Small intestine (tissue), 7 donors: Measurements from ENCODE around the gene RERE. TPM values are rescaled to one million over a fixed set of nuclear protein-coding genes. Genes with fewer than 3 reads are reported as not detected.

Experiments
- DNase-seq, 2 donors: peaks; one replicate each; pipeline versions ENCODE4 v3.0.0 to v3.0.0-alpha.2; 2013
- FAIRE-seq: peaks from 2 replicates; lab custom pipeline; 2012; peaks lifted over from hg19 to GRCh38; lab: Jason Lieb, UNC
- H3K27ac ChIP-seq, 3 donors: one replicate each; pipeline ENCODE4 v1.5.1; 2013; ENCODE audit warnings: low read length in 2 of 3, mild to moderate bottlenecking in 2 of 3, control low read depth in 1 of 3, inconsistent platforms in 1 of 3, low read depth in 1 of 3, moderate library complexity in 1 of 3
- H3K27me3 ChIP-seq, 3 donors: one replicate each; pipeline ENCODE4 v1.6.1; 2013; ENCODE audit warnings: low read length in 3 of 3, inconsistent platforms in 1 of 3; ENCODE audit not compliant: control insufficient read depth in 3 of 3, insufficient read depth in 3 of 3
- H3K36me3 ChIP-seq, 3 donors: one replicate each; pipeline ENCODE4 v1.6.1; 2013; ENCODE audit warnings: low read length in 3 of 3, inconsistent platforms in 1 of 3, low read depth in 1 of 3, mild to moderate bottlenecking in 1 of 3, moderate library complexity in 1 of 3; ENCODE audit not compliant: control insufficient read depth in 3 of 3, insufficient read depth in 2 of 3
- H3K4me1 ChIP-seq, 3 donors: one replicate each; pipeline ENCODE4 v1.6.1; 2013; ENCODE audit warnings: low read length in 2 of 3, inconsistent platforms in 1 of 3, low read depth in 1 of 3, mild to moderate bottlenecking in 1 of 3, moderate library complexity in 1 of 3; ENCODE audit not compliant: control insufficient read depth in 3 of 3, insufficient read depth in 2 of 3
- H3K4me3 ChIP-seq, 3 donors: one replicate each; pipeline ENCODE4 v1.5.1; 2013; ENCODE audit warnings: low read length in 3 of 3, control low read depth in 1 of 3, inconsistent platforms in 1 of 3, low read depth in 1 of 3, mild to moderate bottlenecking in 1 of 3, moderate library complexity in 1 of 3
- H3K9me3 ChIP-seq, 2 donors: one replicate each; pipeline ENCODE4 v1.6.1; 2013; ENCODE audit warnings: low read depth in 1 of 2, low read length in 1 of 2; ENCODE audit not compliant: control insufficient read depth in 2 of 2, insufficient read depth in 1 of 2
- WGBS, 3 donors: extraction: QIAGEN DNeasy Blood & Tissue Kit; methylation state at CpG; one replicate each; pipeline ENCODE4 v1.1.7; 2013; 5-methylcytosine and 5-hydroxymethylcytosine counted together
- polyA plus RNA-seq, 4 donors: library from polyadenylated mRNA; stranded (reverse) in 3 of 4; unstranded in 1 of 4; fragments of 200-250 nt in 3 of 4; fragments of 120-200 nt in 1 of 4; gene quantifications; one replicate each; pipeline versions ENCODE4 v1.2.1 to v1.2.3, GENCODE V29; 2013
- donor health status: healthy with polysubstance abuse.
- donor health status: control.
- donor health status: control.
- donor health status: Bipolar disorder and iron deficiency.
- donor health status: healthy.

The RERE gene
- polyA plus RNA-seq, 4 donors = 19.5 to 66.8 (median 25.8) TPM

DNA sequence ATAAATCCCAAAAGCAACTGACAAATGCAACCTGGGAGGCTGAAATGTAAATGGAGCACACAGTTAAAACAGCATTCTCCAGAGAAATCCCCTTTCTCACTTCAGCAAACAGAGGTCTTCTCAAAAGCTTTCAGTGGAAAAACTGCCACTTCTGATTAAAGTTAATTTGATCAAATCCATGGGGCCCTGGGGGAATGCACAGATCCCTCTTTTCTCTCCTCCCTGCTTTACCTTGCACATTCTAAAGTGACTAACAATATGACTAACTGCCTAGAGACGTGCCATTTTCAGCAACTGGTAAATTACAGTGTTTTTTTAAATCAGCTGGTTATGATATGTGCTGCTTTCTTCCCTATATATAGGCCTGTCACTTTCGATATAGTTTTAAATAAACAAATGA lies 142.5 kb downstream of the RERE start:
- Histone ChIP-seq H3K4me1 (peaks cover 0 to 26% (median 7%) of the 10 kb centered on the region in 3 donors), H3K9me3 (no peaks in the 10 kb centered on the region), H3K36me3 (no peaks in the 10 kb centered on the region), H3K27ac (no peak overlapping the region), H3K27me3 (no peaks in the 10 kb centered on the region), H3K4me3 (no peak overlapping the region)
- no peak for FAIRE-seq
- WGBS, 3 donors = 67 to 75% (median 72%) methylated on average over 2 of the region's 2 CpGs
- no peak for DNase-seq

DNA sequence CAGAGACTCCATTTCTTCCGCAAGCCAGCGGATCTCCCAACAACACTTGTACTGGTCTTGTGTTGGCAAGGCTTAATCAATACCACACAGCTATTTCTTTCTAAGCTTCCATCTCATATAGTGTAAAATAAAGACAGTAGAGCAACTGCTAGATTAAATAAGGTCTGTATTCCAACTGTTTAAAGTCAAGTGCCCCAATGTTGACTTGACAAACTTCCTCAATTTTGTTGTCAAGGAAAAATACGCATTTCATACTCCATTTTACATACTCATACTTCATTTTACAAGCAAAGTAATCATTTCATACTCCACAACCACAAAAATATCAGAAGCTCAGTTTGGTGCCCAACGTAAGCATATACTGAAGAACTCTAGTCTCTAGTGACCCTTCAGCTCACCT lies 143.0 kb downstream of the RERE start:
- Histone ChIP-seq H3K9me3 (no peaks in the 10 kb centered on the region), H3K4me1 (peaks cover 0 to 21% (median 7%) of the 10 kb centered on the region in 3 donors)

DNA sequence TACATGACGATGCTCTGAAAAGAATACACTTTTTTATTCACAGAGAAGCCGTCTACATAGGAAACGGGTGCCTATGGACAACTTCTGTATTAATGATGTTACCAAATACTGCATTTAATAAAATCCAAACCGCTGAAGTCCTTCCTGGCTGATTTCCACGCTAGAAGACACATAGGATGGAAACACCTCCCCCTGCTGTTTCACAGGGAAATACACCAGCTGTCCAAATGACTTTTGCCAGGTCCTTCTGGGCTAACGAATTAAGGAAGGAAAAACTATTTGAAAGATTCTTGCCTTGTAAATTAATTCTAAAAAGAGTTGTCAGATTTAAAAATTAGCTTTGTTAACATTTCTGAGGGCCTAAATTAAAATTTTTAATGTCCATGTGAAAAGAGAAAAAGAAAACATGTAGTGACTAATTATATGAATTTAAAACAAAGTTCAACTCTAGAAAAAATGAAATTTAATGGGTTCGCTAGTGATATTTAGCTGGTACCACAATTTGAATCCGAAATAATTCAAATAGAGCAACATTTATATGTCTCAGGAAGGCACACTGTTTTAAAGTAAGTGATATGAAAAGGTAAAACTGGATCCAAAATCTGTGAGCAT lies 146.0 kb downstream of the RERE start:
- 31 to 35% (median 34%) methylated on average over 8 of the region's 8 CpGs for WGBS, 3 donors
- Histone ChIP-seq H3K9me3 (no peaks in the 10 kb centered on the region), H3K27ac (no peak overlapping the region), H3K4me1 (peaks cover 0 to 25% (median 11%) of the 10 kb centered on the region in 3 donors), H3K4me3 (no peak overlapping the region), H3K27me3 (no peaks in the 10 kb centered on the region), H3K36me3 (no peaks in the 10 kb centered on the region)
- FAIRE-seq = no peak
- DNase-seq = peak; percentile 60 to 65

More for the DNA sequence above, 143.0 kb downstream of the RERE start:
- H3K36me3 ChIP-seq = no peaks in the 10 kb centered on the region
- WGBS, 3 donors = 87 to 96% (median 89%) methylated on average over 4 of the region's 4 CpGs
- no peaks in the 10 kb centered on the region for H3K27me3 ChIP-seq
- no peak overlapping the region for H3K4me3 ChIP-seq
- FAIRE-seq = no peak
- no peak overlapping the region for H3K27ac ChIP-seq
- DNase-seq = no peak

DNA sequence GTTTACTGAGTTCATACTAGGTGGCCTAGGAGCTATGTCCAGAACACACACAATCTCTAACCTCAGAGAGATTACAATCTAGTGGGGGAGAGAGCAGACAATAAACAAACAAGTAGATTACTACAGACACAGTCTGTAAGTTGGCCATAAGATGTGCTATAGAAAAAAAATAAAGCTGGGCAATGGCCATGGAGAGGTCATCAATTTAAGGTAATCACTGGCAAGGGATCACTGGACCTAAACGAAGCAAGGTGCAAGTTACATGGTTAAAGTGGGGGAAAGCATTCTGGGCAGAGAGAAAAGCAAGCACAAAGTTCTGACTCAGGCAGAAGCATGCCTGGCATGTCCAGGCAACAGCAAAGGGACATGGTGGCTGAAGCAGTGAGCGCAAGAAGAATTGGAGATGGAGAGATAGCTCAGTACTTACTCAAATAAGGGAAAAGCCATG lies 147.0 kb downstream of the RERE start:
- Histone ChIP-seq H3K4me3 (no peak overlapping the region), H3K4me1 (peaks cover 0 to 33% (median 18%) of the 10 kb centered on the region in 3 donors), H3K27me3 (no peaks in the 10 kb centered on the region), H3K27ac (no peak overlapping the region), H3K36me3 (no peaks in the 10 kb centered on the region), H3K9me3 (no peaks in the 10 kb centered on the region)
- FAIRE-seq (no peak), DNase-seq (no peak)
- WGBS, 3 donors = 77 to 81% (median 79%) methylated on average over 2 of the region's 2 CpGs

DNA sequence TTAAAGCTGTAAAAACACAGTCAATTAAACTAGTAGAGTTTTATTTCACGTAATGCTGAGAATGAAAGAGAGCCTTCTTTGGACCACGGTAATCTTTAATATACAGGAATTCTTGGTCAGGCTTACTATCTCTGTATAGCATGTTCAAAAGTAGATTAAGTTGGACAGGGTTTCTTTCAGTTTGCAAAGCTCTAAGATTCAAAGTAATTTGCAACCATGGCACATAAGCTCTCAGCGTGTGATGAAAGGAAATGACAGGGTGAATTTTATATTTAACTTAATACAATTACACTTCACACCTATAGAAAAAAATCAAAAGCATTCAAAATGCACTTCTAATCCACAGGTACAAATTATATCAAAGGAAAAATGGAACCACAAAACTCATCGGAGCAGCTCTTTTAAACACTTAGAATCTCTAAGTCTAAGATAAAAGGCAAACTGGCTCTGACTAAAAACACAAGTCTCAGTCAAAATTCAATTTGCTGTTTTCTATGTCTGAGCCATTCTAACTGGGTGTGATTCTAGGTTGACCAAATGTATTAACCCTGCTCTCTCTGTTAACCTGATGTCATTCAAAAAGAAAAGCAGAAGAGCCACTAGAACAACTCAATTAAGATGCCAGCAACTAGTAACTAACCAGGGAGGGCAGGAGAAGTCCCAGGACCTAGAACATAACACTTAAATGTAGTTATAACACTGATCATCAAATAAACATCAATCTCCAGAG lies 147.7 kb downstream of the RERE start:
- 72 to 83% (median 75%) methylated on average over 4 of the region's 4 CpGs for WGBS, 3 donors
- Histone ChIP-seq H3K27ac (no peak overlapping the region), H3K36me3 (no peaks in the 10 kb centered on the region), H3K4me3 (no peak overlapping the region), H3K27me3 (no peaks in the 10 kb centered on the region), H3K4me1 (peaks cover 0 to 33% (median 23%) of the 10 kb centered on the region in 3 donors), H3K9me3 (no peaks in the 10 kb centered on the region)
- no peak for FAIRE-seq
- no peak for DNase-seq

DNA sequence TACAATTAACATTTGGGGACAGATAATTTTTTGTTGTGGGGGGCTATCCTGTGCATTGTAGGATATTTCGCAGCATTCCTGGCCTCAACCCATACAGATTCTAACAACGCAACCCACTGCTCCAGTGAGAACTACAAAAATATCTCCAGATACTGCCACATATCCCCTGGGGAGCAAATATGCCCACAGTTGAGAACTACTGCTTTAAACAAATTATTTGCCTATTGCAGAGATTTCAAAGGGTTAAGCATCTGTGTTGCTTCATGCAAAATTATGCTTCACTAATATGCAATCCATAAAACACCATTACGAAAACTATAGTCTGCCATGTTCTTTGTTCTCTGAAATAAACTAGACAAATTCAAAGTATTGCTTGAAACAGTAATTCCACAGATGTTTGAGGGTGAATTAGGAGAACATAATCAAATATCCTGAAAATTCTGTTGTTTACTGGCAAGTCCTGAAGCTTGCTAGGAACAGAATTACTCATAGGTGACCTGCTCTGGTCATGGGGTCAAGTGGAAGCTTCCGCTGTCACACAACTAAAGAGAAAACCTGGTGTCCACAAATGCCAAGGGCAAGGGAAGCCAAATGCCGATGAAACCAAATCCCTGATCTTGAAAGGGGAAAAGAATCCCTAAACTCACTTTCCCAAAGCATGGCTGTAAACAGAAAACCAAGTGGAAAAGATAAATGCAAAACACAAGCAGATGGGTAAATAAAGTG lies 149.4 kb downstream of the RERE start:
- H3K27me3 ChIP-seq = no peaks in the 10 kb centered on the region
- FAIRE-seq (no peak), DNase-seq (no peak)
- 80 to 96% (median 89%) methylated on average over 5 of the region's 5 CpGs for WGBS, 3 donors
- H3K36me3 ChIP-seq = no peaks in the 10 kb centered on the region
- no peak overlapping the region for H3K4me3 ChIP-seq
- peaks cover 10 to 38% (median 34%) of the 10 kb centered on the region in 3 donors for H3K4me1 ChIP-seq
- no peaks in the 10 kb centered on the region for H3K9me3 ChIP-seq
- no peak overlapping the region for H3K27ac ChIP-seq

DNA sequence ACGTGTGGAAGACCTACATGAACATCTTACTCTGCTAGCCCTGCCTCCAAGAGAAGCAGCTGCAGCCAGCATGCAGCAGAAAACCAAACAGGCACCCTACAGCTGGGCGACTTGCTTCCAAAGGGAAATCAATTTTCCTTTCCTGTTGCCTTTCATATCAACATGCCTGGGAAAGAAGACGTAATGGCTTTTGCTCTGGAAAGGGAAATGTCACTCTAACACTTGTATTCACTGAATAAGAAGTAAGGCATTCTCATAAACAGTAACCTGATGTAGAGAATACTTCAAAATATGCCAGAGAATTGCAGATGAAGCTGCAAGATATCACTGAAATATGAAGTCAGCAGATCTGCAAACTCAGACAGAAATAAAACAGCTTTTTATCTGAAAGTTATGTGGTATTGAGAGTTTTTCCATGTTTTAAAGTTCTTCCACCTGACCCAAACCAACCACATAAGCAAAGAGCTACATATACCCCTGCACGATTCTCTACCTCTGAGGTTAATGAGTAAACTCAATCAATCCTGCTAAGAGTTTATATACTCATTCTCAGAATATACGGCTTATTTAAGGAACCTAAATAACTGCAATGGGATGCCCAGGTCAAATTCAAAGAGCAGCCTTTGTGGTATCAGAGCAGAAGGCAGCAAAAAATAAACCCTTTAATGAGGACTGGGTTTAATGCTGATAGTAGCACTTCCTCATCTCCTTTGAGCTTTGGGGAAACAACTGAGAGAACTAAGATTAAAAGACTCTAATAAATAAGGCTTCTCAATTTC lies 150.9 kb downstream of the RERE start:
- 20 to 35% (median 30%) methylated on average over 5 of the region's 5 CpGs for whole genome bisulfite sequencing, 3 donors
- Histone ChIP-seq H3K9me3 (no peaks in the 10 kb centered on the region), H3K27ac (no peak overlapping the region), H3K4me3 (no peak overlapping the region), H3K36me3 (no peaks in the 10 kb centered on the region), H3K27me3 (no peaks in the 10 kb centered on the region), H3K4me1 (peaks cover 10 to 49% (median 48%) of the 10 kb centered on the region in 3 donors)
- DNase-seq = no peak
- no peak for FAIRE-seq

DNA sequence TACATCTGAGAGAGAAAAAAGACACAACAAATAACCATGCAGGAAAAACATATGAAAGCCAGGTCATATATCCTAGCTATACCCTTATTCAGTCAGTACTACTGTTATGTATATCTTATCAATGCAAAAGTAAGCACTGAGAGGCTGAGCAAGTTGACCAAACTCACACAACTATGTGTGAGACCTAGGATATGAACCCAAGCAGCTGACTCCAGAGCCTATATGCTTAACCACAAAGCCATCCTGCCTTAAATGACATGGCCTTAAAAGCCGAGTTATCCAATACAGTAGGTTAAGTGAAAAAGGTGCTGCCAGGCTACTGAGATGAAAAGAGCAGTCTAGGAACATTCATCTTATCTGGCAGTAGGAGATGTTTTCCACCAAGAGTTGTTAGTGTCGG lies 151.6 kb downstream of the RERE start:
- H3K4me3 ChIP-seq = no peak overlapping the region
- no peak for FAIRE-seq
- H3K9me3 ChIP-seq = no peaks in the 10 kb centered on the region
- no peaks in the 10 kb centered on the region for H3K36me3 ChIP-seq
- no peak overlapping the region for H3K27ac ChIP-seq
- no peaks in the 10 kb centered on the region for H3K27me3 ChIP-seq
- WGBS, 3 donors = 66 to 87% (median 86%) methylated on average over 2 of the region's 2 CpGs
- peaks cover 10 to 56% (median 56%) of the 10 kb centered on the region in 3 donors for H3K4me1 ChIP-seq
- no peak for DNase-seq
